Stimulated activated CD4-positive, alpha-beta T cell treated with anti-CD3 and anti-CD28 coated beads, Interleukin-4, amount 100 ng/mL, for 24 hours (primary cell): ENCODE data around the gene HSD17B12.
"Not testable (repeated sequence)": the region's sequence is repeated elsewhere in the genome, so short reads cannot be mapped to it uniquely, and the experiment has no call there.

ENCODE experiments used
- DNase-seq: peaks from one replicate; pipeline ENCODE4 v3.0.0-alpha.2; 2020

Gene HSD17B12

GRCh38 chr11:43748095-43748494 is 67.6 kb downstream of the HSD17B12 start:
- no peak for DNase-seq

GRCh38 chr11:43751726-43752125 is 71.2 kb downstream of the HSD17B12 start:
- no peak for DNase-seq

GRCh38 chr11:43756575-43756974 is 76.0 kb downstream of the HSD17B12 start:
- DNase-seq: no peak

GRCh38 chr11:43758927-43759326 is 78.4 kb downstream of the HSD17B12 start:
- DNase-seq: no peak

GRCh38 chr11:43760902-43761301 is 80.4 kb downstream of the HSD17B12 start:
- no peak for DNase-seq

DNA sequence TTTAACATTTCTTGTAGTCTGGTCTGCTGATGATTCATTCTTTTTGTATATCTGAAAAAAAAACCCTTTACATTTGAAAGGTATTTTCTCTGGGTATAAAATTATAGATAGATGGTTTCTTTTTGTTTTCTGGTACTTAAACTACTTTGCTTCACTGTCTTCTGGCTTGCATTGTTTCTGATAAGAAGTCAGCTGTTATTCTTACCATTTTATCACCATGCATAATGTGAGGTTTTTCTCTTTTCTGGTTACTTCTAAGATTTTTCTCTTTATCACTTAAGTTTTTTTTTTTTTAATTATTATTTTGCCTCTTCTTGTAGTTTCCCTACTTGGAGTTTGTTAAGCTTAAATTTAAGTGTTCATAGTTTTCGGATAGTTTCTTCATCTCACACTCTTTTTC is 84.7 kb downstream of the HSD17B12 start:
- DNase-seq: no peak

DNA sequence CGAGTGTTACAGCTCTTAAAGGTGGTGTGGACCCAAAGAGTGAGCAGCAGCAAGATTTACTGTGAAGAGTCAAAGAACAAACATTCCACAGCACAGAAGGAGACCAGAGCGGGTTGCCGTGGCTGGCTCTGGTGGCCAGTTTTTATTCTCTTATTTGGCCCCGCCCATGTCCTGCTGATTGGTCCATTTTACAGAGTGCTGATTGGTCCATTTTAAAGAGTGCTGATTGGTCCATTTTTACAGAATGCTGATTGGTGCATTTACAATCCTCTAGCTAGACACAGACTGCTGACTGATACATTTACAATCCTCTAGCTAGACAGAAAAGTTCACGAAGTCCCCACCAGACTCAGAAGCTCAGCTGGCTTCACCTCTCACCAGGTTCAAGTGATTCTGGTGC is 88.1 kb downstream of the HSD17B12 start:
- DNase-seq: not testable (repeated sequence)

DNA sequence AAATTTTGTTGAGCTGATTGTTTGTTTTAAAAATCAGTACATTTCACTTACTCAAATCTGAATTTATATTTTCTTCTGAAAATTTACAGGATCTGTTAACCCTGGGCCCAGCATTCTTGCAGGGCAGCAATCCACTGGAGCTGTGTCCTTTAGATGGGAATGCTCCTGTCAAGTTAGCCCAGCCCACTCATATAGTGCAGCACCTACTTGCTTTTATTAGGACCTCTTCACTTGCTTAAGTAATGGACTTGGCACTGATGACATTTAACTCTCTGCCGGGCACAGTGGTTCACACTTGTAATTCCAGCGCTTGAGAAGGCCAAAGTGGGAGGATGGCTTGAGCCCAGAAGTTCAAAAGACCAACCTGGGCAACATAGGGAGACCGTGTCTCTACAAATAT is 89.6 kb downstream of the HSD17B12 start:
- DNase-seq: no peak

GRCh38 chr11:43772733-43773132 is 92.2 kb downstream of the HSD17B12 start:
- DNase-seq: no peak

GRCh38 chr11:43774786-43775185 is 94.2 kb downstream of the HSD17B12 start:
- no peak for DNase-seq

DNA sequence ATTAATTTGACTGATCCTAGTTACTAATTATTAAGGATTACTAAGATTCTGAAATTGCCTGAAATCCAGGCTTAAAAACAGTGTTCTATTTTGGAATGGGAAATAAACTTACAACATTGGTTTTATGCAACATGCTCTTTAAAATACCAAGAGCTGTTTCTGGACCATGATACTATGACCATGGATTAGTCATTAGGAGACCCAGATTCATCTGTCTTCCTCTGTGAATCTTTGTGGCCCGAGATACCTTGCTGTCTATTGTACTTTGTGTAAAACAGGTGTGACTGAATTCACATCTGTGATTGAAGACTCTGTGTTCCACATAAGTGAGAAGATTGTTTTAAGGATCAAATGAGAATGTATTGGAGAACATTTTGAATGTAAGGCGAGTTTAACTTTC is 98.8 kb downstream of the HSD17B12 start:
- no peak for DNase-seq

- no peak for DNase-seq
Measured at GRCh38 chr11:43784301-43784700, 103.8 kb downstream of the HSD17B12 start.

- no peak for DNase-seq
Measured at GRCh38 chr11:43784866-43785265, 104.3 kb downstream of the HSD17B12 start.

DNA sequence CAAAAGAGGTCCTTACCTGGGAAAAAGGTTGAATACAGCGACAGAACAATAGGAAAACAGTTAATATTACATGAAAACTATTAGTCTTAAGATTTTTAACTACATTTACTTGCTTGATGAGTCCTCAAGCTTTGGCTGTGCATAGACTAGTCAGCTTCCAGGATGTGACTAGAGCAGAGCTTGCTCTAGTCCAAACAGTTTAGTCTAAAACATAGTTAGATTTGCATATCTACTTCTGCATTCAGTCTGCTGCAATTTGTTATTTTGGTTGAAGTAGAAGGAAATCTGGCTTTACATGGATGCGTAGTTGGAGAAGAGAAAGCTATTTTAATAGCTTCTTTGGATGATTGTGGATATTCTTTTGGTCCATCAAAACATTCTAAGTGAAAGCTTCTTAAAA is 104.8 kb downstream of the HSD17B12 start:
- no peak for DNase-seq

GRCh38 chr11:43786016-43786415 is 105.5 kb downstream of the HSD17B12 start:
- DNase-seq: no peak

DNA sequence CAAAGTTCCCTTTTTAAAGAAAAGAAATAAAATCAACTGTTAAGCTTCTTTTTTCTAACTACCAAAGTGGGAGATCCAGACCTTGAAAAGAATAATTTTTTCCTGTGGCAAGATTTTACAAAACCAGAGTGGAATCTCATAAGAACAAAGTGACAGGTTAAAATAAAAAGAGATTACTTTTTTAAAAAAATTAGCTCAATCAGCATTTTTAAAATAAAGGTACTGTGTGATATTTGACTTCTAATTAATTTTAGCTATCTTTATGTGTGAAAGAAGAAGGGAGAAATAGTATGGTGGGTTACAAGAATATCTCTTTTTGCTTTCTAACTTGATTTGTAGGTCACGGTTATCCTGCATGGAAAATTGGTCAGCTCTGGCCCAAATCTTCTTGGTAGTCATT is 107.3 kb downstream of the HSD17B12 start:
- DNase-seq: no peak

DNA sequence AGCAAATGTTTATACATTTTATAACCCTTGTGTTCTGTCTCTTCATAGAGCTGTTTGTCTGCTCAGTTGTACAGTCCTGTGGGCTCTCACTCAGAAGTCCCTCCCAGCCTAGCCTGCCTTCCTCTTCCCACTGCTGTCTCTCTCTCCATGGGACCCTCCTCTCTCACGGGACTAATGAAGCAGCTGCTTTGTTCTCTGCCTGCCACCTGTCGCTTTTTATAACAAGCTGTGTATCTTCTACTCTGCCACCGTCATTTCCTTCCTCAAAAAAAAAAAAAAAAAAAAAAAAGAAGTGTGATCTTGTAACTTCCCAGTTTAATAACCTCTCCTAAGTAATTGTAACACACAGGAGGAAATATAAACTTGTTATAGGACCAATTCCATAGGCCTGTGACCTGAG is 107.9 kb downstream of the HSD17B12 start:
- DNase-seq: no peak

GRCh38 chr11:43789700-43790443 is 109.3 kb downstream of the HSD17B12 start:
- DNase-seq: no peak

DNA sequence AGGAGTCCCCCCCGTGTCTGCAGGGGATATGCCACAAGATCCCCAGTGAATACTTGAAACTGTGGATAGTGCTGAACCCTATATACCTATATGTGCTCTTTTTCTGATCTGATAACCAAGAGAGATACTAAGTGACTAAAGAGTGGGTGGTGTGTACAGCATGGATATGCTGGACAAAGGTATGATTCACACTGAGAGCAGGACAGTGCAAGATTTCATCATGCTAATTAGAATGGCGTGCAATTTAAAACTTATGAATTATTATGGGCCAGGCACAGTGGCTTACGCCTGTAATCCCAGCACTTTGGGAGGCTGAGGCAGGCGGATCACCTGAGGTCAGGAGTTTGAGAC is 109.9 kb downstream of the HSD17B12 start:
- DNase-seq: no peak

DNA sequence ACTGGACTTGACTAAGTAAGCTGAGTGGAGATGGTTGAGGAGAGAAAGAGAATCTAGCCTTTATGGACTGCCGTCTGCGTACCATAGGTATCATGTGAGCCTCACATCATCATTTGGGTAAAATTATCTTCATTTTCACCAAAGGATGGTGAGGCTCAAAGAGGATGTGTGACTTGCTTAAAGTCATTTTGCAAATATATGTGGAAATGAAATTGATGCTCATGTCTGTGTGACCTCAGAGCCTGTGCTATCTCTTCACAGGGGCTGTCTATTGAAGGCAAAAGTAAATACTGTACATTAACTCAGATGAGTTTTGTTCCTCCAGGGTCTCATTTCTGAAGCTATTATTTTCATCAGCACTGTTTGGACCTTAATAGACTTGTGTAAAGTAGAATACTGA is 116.8 kb downstream of the HSD17B12 start:
- no peak for DNase-seq

DNA sequence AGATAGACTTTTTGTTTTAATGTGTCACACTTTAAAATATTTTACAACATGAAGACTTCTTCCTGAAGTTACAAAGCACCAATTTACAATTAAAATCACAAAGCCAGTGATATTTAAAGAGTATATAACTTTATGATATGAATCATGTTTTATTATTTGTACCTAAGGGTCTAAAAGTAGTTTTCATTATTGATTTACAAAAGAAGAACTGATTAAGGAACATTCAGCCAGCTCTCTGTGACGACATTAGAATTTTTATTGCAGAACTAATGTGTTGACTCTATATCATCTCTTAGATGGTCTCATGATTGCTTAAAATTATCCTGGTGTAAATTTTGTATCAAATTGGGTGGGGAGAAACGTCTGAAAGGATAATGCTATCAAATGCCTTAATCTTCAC is 117.3 kb downstream of the HSD17B12 start:
- DNase-seq: no peak

- no peak for DNase-seq
Measured at GRCh38 chr11:43802509-43802908, 122.0 kb downstream of the HSD17B12 start.

GRCh38 chr11:43803766-43804165 is 123.2 kb downstream of the HSD17B12 start:
- no peak for DNase-seq

DNA sequence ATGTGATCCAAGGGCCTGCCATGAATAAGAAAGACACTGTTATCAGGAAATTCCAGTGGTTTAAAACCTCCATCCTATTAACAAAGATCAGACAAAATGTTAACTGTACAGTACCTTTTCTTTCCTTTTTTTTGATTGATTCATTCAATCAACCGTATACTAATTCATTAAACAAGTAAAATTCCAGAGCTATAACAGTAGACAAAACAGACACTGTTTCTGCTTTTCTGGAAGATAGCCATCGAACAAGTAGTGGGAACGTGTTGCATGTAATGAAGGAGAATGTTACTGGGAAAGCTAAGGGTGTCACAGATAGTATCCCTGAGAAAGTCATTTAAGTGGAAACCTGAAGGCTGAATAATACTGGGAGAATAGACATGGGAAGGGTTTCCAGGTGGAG is 126.4 kb downstream of the HSD17B12 start:
- no peak for DNase-seq

GRCh38 chr11:43810929-43811596 is 130.5 kb downstream of the HSD17B12 start:
- no peak for DNase-seq
